GM13976 (cell line): ENCODE measurements around the gene HPGDS.

Experiments
- DNase-seq: peaks from one replicate; pipeline ENCODE4 v3.0.0; 2012; ENCODE audit warnings: low spot score
- in situ Hi-C: fragments of 300-500 bp; cut with MboI; formaldehyde crosslinking; loops from one replicate; pipeline ENCODE4 v1.12.0; 2022; ENCODE audit warnings: low sequenced_read_pairs, mixed read lengths, inconsistent platforms; ENCODE audit not compliant: unreplicated experiment
- TF ChIP-seq, protein P1 (sequence below): IDR thresholded peaks from 2 replicates; pipeline ENCODE4 v1.5.1; 2012; ENCODE audit warnings: borderline replicate concordance, mild to moderate bottlenecking; ENCODE audit not compliant: insufficient read depth; ENCODE audit errors: extremely low read depth, missing control alignments, control extremely low read depth

Gene HPGDS

GRCh38 chr4:94375364-94375763 is 32.7 kb upstream of the HPGDS start:
- TF ChIP-seq, protein P1, sequence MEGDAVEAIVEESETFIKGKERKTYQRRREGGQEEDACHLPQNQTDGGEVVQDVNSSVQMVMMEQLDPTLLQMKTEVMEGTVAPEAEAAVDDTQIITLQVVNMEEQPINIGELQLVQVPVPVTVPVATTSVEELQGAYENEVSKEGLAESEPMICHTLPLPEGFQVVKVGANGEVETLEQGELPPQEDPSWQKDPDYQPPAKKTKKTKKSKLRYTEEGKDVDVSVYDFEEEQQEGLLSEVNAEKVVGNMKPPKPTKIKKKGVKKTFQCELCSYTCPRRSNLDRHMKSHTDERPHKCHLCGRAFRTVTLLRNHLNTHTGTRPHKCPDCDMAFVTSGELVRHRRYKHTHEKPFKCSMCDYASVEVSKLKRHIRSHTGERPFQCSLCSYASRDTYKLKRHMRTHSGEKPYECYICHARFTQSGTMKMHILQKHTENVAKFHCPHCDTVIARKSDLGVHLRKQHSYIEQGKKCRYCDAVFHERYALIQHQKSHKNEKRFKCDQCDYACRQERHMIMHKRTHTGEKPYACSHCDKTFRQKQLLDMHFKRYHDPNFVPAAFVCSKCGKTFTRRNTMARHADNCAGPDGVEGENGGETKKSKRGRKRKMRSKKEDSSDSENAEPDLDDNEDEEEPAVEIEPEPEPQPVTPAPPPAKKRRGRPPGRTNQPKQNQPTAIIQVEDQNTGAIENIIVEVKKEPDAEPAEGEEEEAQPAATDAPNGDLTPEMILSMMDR: no peak
- in situ Hi-C loops: no loop called here
- DNase-seq: no peak

- DNase-seq: no peak
- TF ChIP-seq, protein P1: no peak
- in situ Hi-C loops: no loop called here
These were observed 31.1 kb upstream of the HPGDS start for GRCh38 chr4:94373752-94374151.

DNA sequence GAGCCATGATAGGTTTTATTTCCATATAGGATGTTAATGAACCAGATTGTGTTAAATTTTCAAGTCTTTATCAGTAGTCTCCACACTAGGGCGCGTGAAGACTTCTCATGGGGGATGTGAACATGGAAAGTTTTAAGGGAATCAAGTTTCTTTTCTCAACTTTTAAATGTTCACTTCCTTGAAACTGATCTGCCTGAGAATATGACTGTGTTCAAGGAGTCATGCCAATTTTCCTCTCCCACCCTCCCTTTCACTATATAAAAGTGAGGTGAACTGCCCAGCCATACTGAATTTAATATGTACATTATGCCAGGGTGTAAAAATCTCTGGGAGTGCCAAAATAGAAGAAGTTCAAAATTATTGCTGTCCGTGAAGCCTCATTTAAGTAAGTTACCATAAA is 30.4 kb upstream of the HPGDS start:
- in situ Hi-C loops: no loop called here
- TF ChIP-seq, protein P1: no peak
- no peak for DNase-seq

GRCh38 chr4:94372228-94372978 is 29.8 kb upstream of the HPGDS start:
- in situ Hi-C loops: no loop called here
- DNase-seq: no peak
- TF ChIP-seq, protein P1: no peak

GRCh38 chr4:94371290-94371689 is 28.7 kb upstream of the HPGDS start:
- in situ Hi-C loops: no loop called here
- TF ChIP-seq, protein P1: no peak
- DNase-seq: no peak

DNA sequence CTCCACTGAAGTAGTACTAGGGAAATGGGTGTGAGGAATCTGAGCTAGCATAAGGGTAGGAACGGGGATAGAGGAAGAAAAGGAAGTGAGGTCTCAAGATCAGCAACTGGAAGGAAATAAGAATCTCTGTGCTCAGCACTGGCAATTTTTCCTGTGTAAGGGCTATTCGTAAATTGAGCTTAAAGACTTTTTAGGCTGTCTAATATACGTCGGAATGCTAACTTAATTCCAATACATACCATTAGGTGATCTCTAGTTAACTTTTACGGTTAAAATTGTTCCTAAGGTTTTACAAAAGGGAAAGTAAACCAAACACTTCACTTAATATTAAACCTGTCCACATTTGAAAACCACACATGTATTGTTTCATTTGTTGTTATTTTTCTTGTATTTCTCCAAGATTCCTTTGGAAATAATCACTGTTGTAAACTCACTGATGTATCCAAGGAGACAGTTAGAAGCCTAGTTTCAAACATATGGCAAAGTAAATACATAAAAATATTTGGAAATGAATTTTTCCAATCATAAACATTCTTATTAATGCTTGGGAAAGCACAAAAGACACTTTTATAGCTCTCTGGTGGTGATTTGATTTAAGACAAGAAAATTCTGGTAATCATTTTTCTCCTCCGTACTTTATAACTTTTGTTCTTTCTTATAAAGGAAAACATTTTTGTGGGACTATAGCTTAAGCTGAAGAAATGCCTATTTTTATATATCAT is 28.1 kb upstream of the HPGDS start:
- TF ChIP-seq, protein P1: no peak
- no peak for DNase-seq
- in situ Hi-C loops: no loop called here

DNA sequence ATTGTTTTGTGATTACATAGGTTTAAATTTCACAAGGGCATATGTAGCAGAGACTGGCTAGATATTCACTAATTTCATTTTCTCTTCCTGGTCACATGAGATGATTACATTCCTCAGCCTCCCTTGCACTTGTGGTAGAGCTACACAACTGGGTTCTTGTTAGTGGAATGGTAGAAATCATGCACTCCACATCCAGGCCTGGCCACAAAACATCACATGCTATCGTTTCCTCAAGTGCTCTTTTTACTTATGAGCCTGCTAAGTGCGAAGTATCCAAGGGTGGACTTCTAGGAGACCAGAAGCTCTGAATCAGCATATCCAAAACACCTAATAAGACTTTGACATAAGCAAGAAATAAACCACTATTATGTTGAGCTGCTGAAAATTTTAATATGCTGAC is 26.4 kb upstream of the HPGDS start:
- TF ChIP-seq, protein P1: no peak
- no peak for DNase-seq
- in situ Hi-C loops: no loop called here
